GM12878 (cell line): ENCODE data around the gene ENAH. TPM values are rescaled to one million over a fixed set of nuclear protein-coding genes. Genes with fewer than 3 reads are reported as not detected.
A peak's percentile ranks its signal among the peaks of the same experiment; 100 is the strongest.

Experiments used
- ATAC-seq: fragments of 200-7000 bp; cut with Tn5 transposase; 3 replicates; pipeline ENCODE4 v1.9.1; 2020; ENCODE audit warnings: mild to moderate bottlenecking, moderate library complexity
- BruUV-seq: library from RNA; stranded (reverse); fragments of 400-500 nt; replicated peaks from 2 replicates; lab custom pipeline; 2021; lab: Mats Ljungman, UMichigan
- CTCF ChIA-PET: fragments of 300-600 bp; sonication (Branson Sonifier 250); formaldehyde crosslinking; extraction: SDS; loops from one replicate; lab custom pipeline; 2021; ENCODE audit warnings: inconsistent platforms; lab: Yijun Ruan, JAX
- POLR2A ChIA-PET: fragments of 350-600 bp; formaldehyde crosslinking; extraction: SDS; loops from one replicate; lab custom pipeline; 2021; ENCODE audit warnings: inconsistent platforms; lab: Charles Lee
- RAD21 ChIA-PET: fragments of 300-600 bp; sonication (Branson Sonifier 250); formaldehyde crosslinking; loops from one replicate; lab custom pipeline; 2023; ENCODE audit warnings: antibody characterized with exemption; ENCODE audit not compliant: unreplicated experiment; lab: Charles Lee
- SMC1A ChIA-PET: fragments of 300-600 bp; sonication (Branson Sonifier 250); formaldehyde crosslinking; loops from one replicate; lab custom pipeline; 2023; ENCODE audit not compliant: unreplicated experiment, uncharacterized antibody; lab: Charles Lee
- DNase-seq: peaks from one replicate; pipeline ENCODE4 v3.0.0-alpha.2; 2011; ENCODE audit warnings: low read depth, low spot score
- FAIRE-seq: peaks from 3 replicates; lab custom pipeline; 2011; peaks lifted over from hg19 to GRCh38; lab: Jason Lieb, UNC
- H2AFZ ChIP-seq: 2 replicates; pipeline ENCODE4 v1.6.0; 2011; ENCODE audit warnings: low read depth, low read length, control low read depth; ENCODE audit not compliant: control insufficient read depth
- H3K27ac ChIP-seq: 2 replicates; pipeline ENCODE4 v1.5.1; 2011; ENCODE audit warnings: control low read depth; ENCODE audit not compliant: control insufficient read depth, insufficient read depth
- H3K27me3 ChIP-seq, 2 experiments: replicated peaks in 1 of 2; 2 replicates each; pipeline versions ENCODE4 v1.6.0 to v1.6.1; 2011; ENCODE audit warnings: low read length in 1 of 2; ENCODE audit not compliant: control insufficient read depth in 2 of 2, insufficient read depth in 2 of 2
- H3K36me3 ChIP-seq, 2 experiments: 2 replicates each; pipeline ENCODE4 v1.5.1; 2011; ENCODE audit warnings: low read length in 1 of 2; ENCODE audit not compliant: control insufficient read depth in 2 of 2, insufficient read depth in 2 of 2
- H3K4me1 ChIP-seq: 2 replicates; pipeline ENCODE4 v1.6.1; 2011; ENCODE audit warnings: mild to moderate bottlenecking, low read length, moderate library complexity, mixed read lengths; ENCODE audit not compliant: control insufficient read depth, insufficient read depth
- H3K4me2 ChIP-seq: 2 replicates; pipeline ENCODE4 v1.6.0; 2011; ENCODE audit warnings: control low read depth; ENCODE audit not compliant: control insufficient read depth, insufficient read depth
- H3K4me3 ChIP-seq: fragments of 200-600 bp; sonication (generic); 2 replicates; pipeline ENCODE4 v1.5.1; 2016
- H3K79me2 ChIP-seq: 2 replicates; pipeline ENCODE4 v1.6.0; 2011; ENCODE audit warnings: low read length; ENCODE audit not compliant: control insufficient read depth, insufficient read depth
- H3K9ac ChIP-seq: 2 replicates; pipeline ENCODE4 v1.8.0; 2011; ENCODE audit warnings: low read length, control low read depth, mixed read lengths; ENCODE audit not compliant: control insufficient read depth, insufficient read depth
- H3K9me3 ChIP-seq: replicated peaks from 3 replicates; pipeline ENCODE4 v1.5.1; 2011; ENCODE audit warnings: mild to moderate bottlenecking, low read length; ENCODE audit not compliant: control insufficient read depth, insufficient read depth
- H4K20me1 ChIP-seq: 2 replicates; pipeline ENCODE4 v1.6.0; 2011; ENCODE audit not compliant: control insufficient read depth, insufficient read depth
- BACH1 ChIP-seq: fragments of 450-650 bp; IDR thresholded peaks from 2 replicates; pipeline ENCODE4 v1.6.1; 2017; ENCODE audit warnings: mild to moderate bottlenecking, borderline replicate concordance
- BMI1 ChIP-seq: fragments of 450-650 bp; IDR thresholded peaks from 2 replicates; pipeline ENCODE4 v1.6.1; 2016; ENCODE audit warnings: mild to moderate bottlenecking, moderate library complexity, borderline replicate concordance
- CHD4 ChIP-seq: fragments of 200-600 bp; sonication (generic); IDR thresholded peaks from 2 replicates; pipeline ENCODE4 v1.6.1; 2016; ENCODE audit warnings: mild to moderate bottlenecking
- GABPA ChIP-seq: IDR thresholded peaks from 2 replicates; pipeline ENCODE4 v1.6.1; 2014; ENCODE audit warnings: antibody characterized with exemption, low read depth, mild to moderate bottlenecking, inconsistent platforms
- POLR2A ChIP-seq: IDR thresholded peaks from 2 replicates; pipeline ENCODE4 v1.6.1; 2011; ENCODE audit warnings: low read depth, mild to moderate bottlenecking, low read length
- SMAD1 ChIP-seq: fragments of 450-650 bp; IDR thresholded peaks from 2 replicates; pipeline ENCODE4 v1.6.1; 2018; ENCODE audit warnings: mild to moderate bottlenecking, low read depth; ENCODE audit not compliant: partially characterized antibody
- ZNF207 ChIP-seq: fragments of 450-650 bp; IDR thresholded peaks from 2 replicates; pipeline ENCODE4 v1.6.1; 2014; ENCODE audit warnings: antibody characterized with exemption, mild to moderate bottlenecking, borderline replicate concordance
- WGBS: methylation state at CpG from one replicate; pipeline ENCODE4 v1.1.6; 2016; ENCODE audit warnings: low lambda C conversion rate; ENCODE audit not compliant: insufficient replicate concordance, insufficient coverage; ENCODE audit errors: missing lambda C conversion rate; 5-methylcytosine and 5-hydroxymethylcytosine counted together
- in situ Hi-C: fragments of 300-500 bp; cut with MboI; formaldehyde crosslinking; loops from 9 replicates; pipeline ENCODE4 v1.14.3; 2018; ENCODE audit warnings: mixed read lengths
- intact Hi-C: fragments of 100-400 bp; cut with micrococcal nuclease; formaldehyde crosslinking; loops from one replicate; pipeline ENCODE4 v1.14.2; 2022; ENCODE audit not compliant: unreplicated experiment
- polyA plus RNA-seq, 11 experiments: library from polyadenylated mRNA; depleted of rRNA in 4 of 11; unstranded in 6 of 11; stranded (reverse) in 5 of 11; fragments of >200 nt; fragmentation: Nextera tagmentation in 4 of 11; fragmentation: Illumina TruSeq in 1 of 11; extraction: Ambion mirVana in 4 of 11; extraction: Trizol in 1 of 11; gene quantifications; 1 replicate in 1 of 11; 2 replicates in 10 of 11; pipeline versions ENCODE4 v1.2.1 to v1.2.3, GENCODE V29; 2011 to 2016; ENCODE audit warnings: inconsistent platforms in 2 of 11, missing spikeins in 2 of 11, low read depth in 1 of 11
- total RNA-seq, 4 experiments: library from RNA; depleted of rRNA in 3 of 4; stranded (reverse); fragments of >200 nt in 3 of 4; fragmentation: Illumina TruSeq in 1 of 4; extraction: Trizol in 1 of 4; gene quantifications; 2 replicates each; pipeline versions ENCODE4 v1.2.1 to v1.2.3, GENCODE V29; 2013 to 2021
- TF ChIP-seq, protein P1 (sequence below): fragments of 450-650 bp; IDR thresholded peaks from 2 replicates; pipeline ENCODE4 v1.6.1; 2016; ENCODE audit warnings: mild to moderate bottlenecking
- TF ChIP-seq, protein P2 (sequence below): fragments of 450-650 bp; formaldehyde crosslinking; IDR thresholded peaks from 2 replicates; pipeline ENCODE4 v1.4.0; 2022; ENCODE audit warnings: mild to moderate bottlenecking, moderate library complexity
- TF ChIP-seq, protein P3 (sequence below): fragments of 450-650 bp; IDR thresholded peaks from 2 replicates; pipeline ENCODE4 v1.6.1; 2017; ENCODE audit warnings: mild to moderate bottlenecking

ENAH gene
- total and polyA plus RNA-seq, 10 of the 15 experiments (the other 5 are each of a cell fraction or from before 2014, with no cell fraction given): under 0.01 to 0.62 (median 0.06) TPM; not detected in 5

DNA sequence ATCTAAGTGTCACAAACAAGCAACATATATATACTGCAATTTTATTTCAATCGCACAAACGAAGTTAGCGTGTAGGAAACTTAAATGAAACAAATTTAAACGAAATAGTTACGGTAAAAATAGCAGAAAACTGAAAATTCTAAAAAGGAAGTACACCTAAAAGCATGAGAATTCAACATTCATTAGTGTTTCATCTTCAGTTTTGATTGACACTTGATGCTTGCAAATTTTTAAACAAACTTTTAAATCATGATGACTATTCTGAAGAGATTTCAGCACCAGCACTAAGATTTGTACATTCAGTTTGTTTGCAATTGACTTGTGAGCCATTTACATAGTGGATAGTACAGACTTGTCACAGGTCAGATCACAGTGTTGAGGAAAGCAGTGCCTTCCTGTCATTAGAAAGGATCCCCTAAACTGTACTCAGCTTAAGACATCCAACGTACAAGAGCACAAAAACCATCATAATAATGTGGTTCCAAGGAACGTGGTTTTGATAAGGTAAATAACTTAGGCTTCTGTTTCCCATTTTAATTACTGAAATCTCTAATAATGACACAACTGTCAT lies 158.0 kb downstream of the ENAH start:
- no peaks in the 10 kb centered on the region for H3K79me2 ChIP-seq
- POLR2A ChIA-PET: no interaction called here
- no peak overlapping the region for H3K4me2 ChIP-seq
- H3K27ac ChIP-seq: no peak overlapping the region
- H3K36me3 ChIP-seq: no peaks in the 10 kb centered on the region
- H3K9me3 ChIP-seq: no peaks in the 10 kb centered on the region
- SMC1A ChIA-PET: no interaction called here
- H4K20me1 ChIP-seq: no peaks in the 10 kb centered on the region
- 13% methylated on average over 7 of the region's 7 CpGs for WGBS
- H3K9ac ChIP-seq: no peak overlapping the region
- TF ChIP-seq, protein P1, sequence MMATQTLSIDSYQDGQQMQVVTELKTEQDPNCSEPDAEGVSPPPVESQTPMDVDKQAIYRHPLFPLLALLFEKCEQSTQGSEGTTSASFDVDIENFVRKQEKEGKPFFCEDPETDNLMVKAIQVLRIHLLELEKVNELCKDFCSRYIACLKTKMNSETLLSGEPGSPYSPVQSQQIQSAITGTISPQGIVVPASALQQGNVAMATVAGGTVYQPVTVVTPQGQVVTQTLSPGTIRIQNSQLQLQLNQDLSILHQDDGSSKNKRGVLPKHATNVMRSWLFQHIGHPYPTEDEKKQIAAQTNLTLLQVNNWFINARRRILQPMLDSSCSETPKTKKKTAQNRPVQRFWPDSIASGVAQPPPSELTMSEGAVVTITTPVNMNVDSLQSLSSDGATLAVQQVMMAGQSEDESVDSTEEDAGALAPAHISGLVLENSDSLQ: peak; percentile 64; the same call in 1 of the 2 replicates
- TF ChIP-seq ZNF207: no peak
- in situ Hi-C loops: no loop called here
- RAD21 ChIA-PET: no interaction called here
- ATAC-seq (no peak), FAIRE-seq (peak; percentile 92), DNase-seq (no peak)
- CTCF ChIA-PET: no interaction called here
- no peaks in the 10 kb centered on the region for H3K4me1 ChIP-seq
- BruUV-seq: no TSS peak
- intact Hi-C loops: no loop called here
- H3K4me3 ChIP-seq: no peak overlapping the region
- H2AFZ ChIP-seq: no peak overlapping the region; the same call in 1 of the 2 replicates
- no peaks in the 10 kb centered on the region for H3K27me3 ChIP-seq

DNA sequence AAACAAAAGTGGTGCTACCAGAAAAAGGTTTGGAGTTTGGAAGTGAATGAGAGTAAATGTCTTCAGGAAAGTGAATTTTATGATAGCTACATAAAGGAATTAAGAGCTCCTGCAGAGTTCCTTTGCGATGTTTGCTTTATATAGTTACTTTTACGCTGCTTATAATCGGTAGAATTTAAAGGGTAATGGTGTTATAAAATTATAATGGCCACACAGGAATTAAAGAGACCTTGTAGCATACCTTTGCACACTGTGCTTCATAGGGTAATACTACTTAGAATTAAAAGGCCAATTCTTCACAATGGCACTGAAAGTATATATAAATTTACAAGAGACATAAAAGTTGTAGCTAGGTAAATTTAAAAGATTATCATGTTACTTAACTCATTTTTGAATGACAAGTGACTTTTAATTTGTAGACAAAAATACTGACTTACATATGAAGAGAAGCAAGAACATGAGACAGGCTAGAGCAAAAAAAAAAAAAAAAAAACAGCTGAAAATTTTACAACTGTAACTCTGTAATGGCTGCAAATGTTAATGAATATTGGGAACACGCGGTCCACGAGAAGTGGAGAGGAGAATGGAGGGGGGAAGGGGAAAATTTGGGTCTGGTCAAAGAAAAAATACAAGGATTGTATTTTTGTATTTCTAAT lies 159.2 kb downstream of the ENAH start:
- WGBS: 96% methylated on average over 6 of the region's 6 CpGs

More for the DNA sequence above, 159.2 kb downstream of the ENAH start:
- Histone ChIP-seq H3K4me2 (no peak overlapping the region), H3K79me2 (no peaks in the 10 kb centered on the region), H3K27me3 (no peaks in the 10 kb centered on the region), H3K27ac (no peak overlapping the region), H3K4me1 (no peaks in the 10 kb centered on the region), H4K20me1 (no peaks in the 10 kb centered on the region), H3K36me3 (no peaks in the 10 kb centered on the region), H3K9me3 (no peaks in the 10 kb centered on the region), H3K9ac (no peak overlapping the region)
- ChIA-PET SMC1A (interaction anchor here (0.7 to 1.2 kb wide), 2 partner anchors 9 to 11 kb away, joined by 3 read pairs; no protein-coding TSS in a partner anchor), RAD21 (interaction anchor here (0.7 kb wide), 1 partner anchor 482 kb away, joined by 3 read pairs; no protein-coding TSS in a partner anchor), CTCF (interaction anchor here (0.9 to 2.9 kb wide), 4 partner anchors 11 to 571 kb away, joined by 3 to 10 read pairs (median 3); no protein-coding TSS in a partner anchor)
- BruUV-seq: no TSS peak
- FAIRE-seq (no peak), ATAC-seq (no peak)
- in situ Hi-C loops: no loop called here
- intact Hi-C loops: no loop called here
- TF ChIP-seq, protein P2, sequence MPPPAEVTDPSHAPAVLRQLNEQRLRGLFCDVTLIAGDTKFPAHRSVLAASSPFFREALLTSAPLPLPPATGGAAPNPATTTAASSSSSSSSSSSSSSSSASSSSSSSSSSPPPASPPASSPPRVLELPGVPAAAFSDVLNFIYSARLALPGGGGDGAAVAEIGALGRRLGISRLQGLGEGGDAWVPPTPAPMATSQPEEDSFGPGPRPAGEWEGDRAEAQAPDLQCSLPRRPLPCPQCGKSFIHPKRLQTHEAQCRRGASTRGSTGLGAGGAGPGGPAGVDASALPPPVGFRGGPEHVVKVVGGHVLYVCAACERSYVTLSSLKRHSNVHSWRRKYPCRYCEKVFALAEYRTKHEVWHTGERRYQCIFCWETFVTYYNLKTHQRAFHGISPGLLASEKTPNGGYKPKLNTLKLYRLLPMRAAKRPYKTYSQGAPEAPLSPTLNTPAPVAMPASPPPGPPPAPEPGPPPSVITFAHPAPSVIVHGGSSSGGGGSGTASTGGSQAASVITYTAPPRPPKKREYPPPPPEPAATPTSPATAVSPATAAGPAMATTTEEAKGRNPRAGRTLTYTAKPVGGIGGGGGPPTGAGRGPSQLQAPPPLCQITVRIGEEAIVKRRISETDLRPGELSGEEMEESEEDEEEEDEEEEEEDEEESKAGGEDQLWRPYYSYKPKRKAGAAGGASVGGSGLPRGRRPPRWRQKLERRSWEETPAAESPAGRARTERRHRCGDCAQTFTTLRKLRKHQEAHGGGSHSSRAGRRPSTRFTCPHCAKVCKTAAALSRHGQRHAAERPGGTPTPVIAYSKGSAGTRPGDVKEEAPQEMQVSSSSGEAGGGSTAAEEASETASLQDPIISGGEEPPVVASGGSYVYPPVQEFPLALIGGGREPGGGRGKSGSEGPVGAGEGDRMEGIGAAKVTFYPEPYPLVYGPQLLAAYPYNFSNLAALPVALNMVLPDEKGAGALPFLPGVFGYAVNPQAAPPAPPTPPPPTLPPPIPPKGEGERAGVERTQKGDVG (CRISPR knock-in tag): no peak
- TF ChIP-seq, protein P3, sequence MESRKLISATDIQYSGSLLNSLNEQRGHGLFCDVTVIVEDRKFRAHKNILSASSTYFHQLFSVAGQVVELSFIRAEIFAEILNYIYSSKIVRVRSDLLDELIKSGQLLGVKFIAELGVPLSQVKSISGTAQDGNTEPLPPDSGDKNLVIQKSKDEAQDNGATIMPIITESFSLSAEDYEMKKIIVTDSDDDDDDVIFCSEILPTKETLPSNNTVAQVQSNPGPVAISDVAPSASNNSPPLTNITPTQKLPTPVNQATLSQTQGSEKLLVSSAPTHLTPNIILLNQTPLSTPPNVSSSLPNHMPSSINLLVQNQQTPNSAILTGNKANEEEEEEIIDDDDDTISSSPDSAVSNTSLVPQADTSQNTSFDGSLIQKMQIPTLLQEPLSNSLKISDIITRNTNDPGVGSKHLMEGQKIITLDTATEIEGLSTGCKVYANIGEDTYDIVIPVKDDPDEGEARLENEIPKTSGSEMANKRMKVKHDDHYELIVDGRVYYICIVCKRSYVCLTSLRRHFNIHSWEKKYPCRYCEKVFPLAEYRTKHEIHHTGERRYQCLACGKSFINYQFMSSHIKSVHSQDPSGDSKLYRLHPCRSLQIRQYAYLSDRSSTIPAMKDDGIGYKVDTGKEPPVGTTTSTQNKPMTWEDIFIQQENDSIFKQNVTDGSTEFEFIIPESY: no peak
- TF ChIP-seq POLR2A: no peak
- no peak for TF ChIP-seq GABPA
- TF ChIP-seq CHD4: no peak
- no peak for TF ChIP-seq BACH1
- no peak for TF ChIP-seq SMAD1
- no peak for TF ChIP-seq BMI1
- TF ChIP-seq, all 136 proteins: peak for 0
- no peak overlapping the region for H3K4me3 ChIP-seq
- POLR2A ChIA-PET: interaction anchor here (0.6 kb wide), 1 partner anchor 81 kb away, joined by 3 read pairs; no protein-coding TSS in a partner anchor
- DNase-seq: no peak
- H2AFZ ChIP-seq: no peak overlapping the region
